CD4-positive, alpha-beta T cell treated with Interleukin-12 subunit alpha and Interleukin-12 subunit beta, for 1 hour (primary cell): ENCODE data around the gene PP2D1.
"Not testable (repeated sequence)": the region's sequence is repeated elsewhere in the genome, so short reads cannot be mapped to it uniquely, and the experiment has no call there.

Experiments used
- DNase-seq: peaks from one replicate; pipeline ENCODE4 v3.0.0-alpha.2; 2020

The PP2D1 gene

DNA sequence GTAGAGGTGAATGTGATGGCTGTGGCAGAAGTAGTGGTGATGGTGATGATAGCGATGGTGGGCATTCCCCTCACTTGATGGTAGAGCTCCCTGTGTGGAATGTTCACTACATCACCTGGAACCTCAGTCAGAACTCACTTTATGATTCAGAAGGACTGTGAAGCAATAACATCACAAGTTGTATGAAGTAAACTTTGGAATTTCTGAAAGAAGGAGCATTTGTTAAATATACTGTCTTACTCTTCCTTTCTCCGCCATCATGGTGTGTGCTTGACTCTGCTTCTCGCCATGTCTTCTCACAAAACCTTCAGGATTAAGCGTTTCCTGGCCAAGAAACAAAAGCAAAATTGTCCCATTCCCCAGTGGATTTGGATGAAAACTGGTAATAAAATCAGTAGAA, at the start of gene PP2D1:
Gene PP2D1 (minus strand): TSS at position 101 of the 400 bp plus-strand sequence. CDS start 192 bp downstream, outside the sequence.
- DNase-seq, result no peak

DNA sequence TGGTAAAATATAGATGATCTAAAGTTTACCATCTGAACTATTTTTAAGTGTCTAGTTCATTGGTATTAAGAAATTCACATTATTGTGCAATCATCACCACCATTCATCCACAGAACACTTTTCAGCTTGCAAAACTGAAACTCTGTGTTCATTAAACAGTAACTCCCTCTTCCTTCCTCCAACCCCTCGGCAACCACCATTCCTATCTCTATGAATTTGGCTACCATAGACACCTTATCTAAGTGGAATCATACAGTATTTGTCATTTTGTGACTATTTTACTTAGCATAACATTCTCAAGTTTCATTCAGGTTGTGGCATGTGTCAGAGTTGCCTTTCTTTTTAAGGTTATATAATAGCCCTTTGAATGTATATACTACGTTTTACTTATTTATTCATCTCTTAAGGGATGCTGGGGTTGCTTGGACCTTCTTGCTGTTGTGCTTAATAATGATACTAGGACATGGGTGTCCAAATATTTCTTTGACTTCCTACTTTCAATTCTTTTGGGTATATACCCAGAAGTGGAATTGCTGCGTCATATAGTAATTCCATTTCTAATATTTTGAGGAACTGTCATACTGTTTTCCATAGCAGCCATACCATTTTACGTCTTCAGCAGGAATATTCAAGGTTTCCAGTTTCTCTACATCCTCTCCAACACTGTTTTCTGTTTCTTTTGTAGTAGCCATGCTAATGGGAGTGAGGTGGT, 49.1 kb upstream of the PP2D1 start:
- no peak for DNase-seq

DNA sequence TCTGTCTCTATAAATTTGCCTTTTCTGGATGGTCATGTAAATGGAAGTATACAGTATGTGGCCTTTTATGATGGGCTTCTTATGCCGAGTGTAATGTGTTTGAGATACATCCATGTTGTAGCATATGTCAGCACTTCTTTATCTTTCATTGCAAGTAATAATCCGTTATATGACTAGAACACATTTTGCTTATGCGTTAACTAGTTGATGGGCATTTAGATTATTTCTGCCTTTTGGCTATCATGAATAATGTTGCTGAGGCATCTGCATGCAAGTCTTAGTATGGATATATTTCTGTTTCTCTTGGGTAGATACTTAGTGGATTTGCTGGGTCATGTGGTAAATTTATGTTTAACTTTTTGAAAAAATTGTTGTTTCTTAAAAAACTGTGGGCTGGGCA, 47.9 kb upstream of the PP2D1 start:
- no peak for DNase-seq

- DNase-seq, result no peak
Observed at GRCh38 chr3:20057612-20058180, 45.6 kb upstream of the PP2D1 start.

DNA sequence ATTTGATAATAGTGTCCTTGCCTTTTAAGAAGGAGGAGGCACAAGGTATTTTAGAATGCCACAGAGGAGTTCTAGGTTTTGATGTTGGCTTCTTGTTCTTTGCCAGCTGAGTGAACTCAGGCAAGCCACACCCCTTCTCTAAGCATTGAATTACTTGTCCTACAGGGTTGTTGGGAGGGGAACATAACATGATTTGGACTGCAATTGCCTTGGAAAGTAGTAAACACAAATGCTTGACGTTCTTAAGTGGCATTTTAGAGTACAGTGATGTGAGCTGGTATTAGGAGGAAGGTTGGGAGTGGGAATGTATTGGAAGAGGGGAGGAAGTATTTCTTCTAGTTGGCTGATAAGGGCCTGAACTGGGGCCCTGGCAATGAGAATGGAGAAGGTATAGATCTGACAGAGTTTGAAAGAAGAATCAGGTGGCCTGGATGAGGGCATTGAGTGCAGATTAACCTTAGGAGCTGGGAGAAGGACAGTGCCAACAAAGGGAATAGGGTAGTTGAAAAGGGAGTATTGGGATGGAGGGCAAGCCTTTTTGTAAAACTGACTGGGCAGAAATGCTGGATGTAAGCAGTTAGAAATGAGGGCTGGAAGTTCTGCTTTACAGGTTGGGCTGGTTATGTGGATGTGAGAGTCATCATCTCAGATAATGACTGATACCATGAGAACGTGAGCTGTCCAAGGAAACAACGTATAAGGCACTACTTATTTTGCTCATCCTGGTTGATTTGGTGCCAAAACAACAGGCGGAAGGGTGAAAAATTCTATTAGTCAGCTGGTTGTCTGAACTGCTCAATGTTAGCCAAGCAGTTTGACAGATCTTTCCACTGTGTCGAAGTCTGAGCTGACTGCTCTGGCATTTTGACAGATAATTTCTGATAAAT, 44.9 kb upstream of the PP2D1 start:
- no peak for DNase-seq

DNA sequence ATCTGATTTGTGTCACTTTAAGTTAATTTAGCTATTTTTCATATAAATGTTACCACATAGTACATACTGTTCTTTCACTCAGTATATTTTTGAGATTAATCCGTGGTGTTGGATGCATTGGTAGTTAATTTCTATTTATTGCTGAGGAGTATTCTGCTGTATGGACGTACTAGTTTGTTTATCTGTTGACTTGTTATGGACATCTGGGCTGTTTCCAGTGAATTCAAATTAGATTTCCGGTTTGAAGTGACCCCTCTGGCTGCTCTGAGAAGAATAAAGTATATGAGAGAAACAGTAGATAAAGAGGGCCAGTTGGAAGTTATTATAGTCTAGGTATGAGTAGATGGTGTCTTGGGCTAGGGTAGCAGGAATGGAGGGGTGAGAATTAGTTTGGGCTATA, 43.8 kb upstream of the PP2D1 start:
- DNase-seq, result no peak

DNA sequence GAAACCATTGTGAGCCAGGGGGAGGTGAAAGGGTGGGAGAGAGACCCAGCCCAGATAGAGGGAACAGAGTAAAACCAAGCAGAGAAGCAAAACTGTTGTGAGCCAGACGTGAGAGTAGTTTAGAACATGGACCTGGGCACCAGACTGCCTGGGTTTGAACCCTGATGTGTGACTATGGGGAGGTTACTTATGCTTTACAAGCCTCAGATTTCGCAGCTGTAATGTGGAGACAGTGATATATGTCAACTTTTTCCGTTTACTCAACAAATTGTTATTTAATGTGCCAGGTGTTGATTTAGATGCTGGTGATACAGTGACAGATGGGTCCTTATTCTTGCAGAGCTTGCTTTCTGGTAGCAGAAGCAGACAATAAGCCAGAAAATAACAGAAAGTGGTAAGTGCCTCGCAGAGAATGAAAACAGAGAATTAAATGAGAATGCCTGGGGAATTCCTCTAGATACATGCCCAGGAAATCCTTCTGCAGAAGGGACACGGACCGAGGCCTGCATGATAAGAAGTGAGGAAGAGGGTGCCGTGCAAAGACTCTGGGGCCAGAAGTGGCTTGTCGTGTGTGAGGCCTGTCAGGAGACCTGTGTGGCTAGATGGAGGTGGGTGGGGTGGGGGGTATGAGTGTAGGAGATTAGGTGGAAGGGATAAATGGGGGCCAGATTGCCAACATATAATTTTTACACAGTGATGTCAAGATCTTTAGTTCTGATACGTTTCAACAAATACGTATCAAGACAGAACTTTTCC, 43.1 kb upstream of the PP2D1 start:
- DNase-seq, result no peak

DNA sequence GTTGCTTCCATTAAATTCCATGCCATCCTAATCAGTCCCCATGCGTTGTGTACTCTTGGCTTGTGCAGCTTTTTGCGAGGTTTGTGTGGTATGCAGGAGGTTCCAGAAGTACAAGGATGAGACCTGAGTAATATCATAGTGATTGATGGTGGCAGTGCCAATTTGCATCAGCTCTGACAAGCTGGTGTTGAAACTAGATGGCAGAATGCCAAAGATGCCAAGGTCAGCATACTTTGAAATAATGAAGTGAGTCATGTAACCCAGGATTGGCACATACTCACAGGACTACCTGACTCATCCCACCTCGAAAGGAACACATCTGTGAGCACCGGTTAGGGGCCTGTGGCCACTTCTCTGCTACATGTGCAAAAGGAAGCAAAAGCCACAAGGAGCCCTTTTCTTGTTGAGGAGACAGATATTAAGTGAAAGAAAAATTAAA, 42.5 kb upstream of the PP2D1 start:
- peak; percentile 77 for DNase-seq

DNA sequence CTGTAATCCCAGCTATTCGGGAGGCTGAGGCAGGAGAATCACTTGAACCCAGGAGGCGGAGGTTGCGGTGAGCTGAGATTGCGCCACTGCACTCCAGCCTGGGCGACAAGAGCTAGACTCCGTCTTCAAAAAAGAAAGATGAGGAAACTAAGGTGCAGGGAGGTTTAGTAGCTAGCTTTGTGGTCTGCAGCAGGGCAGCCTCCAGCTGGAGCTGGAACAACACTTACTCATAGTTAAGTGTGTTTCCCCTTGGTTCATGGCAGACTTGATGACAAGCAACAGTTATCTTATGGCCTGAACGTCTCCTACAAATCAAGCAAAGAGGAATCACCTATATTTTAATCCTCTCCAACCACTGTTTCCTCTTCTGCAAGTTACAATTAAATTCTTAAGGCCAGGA, 40.8 kb upstream of the PP2D1 start:
- no peak for DNase-seq

GRCh38 chr3:20051123-20051806, 39.2 kb upstream of the PP2D1 start:
- no peak for DNase-seq

DNA sequence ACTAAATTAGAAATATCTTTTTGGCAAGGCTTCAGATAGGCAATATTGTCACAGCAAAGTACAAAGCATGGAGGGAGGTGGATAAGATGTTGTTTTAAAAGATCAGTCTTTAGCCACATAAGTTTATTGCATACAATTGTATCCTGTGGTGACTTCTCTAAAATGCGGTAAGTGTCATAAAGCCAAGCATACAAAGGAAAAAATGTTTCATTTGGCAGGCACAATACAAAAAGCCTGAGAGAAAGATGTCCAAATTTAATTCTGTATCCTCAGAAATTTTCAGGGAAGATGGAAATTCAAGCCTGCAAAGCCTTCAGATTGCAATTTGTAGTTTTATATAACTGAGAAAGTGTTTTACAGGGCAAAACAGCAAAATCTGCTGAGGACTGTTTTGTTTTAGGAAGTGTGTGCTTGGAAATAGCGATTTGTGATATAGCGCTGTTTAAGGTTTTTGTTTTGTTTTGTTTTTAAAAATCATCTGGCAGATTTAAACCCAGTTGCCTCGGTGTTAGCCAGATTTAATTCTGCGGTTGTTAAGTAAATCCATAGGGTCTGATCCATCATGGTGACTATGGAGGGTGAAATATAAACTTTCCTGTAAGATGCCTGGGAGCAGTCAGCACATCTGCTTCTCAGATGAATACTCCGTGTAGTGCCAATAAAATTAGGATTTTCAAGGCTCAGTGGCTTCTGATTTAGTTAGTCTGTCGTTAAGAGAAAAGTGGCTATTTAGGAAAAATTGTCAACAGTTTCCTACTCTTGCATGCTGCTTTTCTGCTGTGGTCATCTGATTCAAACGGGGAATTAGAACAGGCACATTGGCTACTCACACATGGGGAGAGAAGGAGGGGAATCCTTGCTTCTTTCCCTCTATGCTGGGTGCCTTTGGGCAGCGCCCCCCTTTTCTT, 36.2 kb upstream of the PP2D1 start:
- no peak for DNase-seq

DNA sequence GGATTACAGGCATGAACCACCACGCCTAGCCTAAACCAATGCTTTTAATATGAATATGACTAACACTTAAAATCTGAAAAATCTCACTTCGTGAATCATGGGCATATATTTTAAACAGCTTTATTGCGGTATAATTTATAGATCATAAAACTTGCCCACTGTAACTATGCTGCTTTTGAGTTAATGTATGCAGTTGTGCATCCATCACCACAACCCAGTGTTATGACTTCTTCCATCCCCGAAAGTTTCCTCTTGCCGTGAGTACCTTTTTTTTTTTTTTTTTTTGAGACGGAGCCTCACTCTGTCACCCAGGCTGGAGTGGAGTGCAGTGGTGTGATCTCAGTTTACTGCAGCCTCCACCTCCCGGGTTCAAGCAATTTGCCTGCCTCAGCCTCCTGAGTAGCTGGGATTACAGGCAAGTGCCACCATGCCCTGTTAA, 35.3 kb upstream of the PP2D1 start:
- no peak for DNase-seq

GRCh38 chr3:20046556-20046955, 34.5 kb upstream of the PP2D1 start:
- no peak for DNase-seq

- not testable (repeated sequence) for DNase-seq
Observed at GRCh38 chr3:20045141-20045540, 33.1 kb upstream of the PP2D1 start.

- DNase-seq, result no peak
Observed at GRCh38 chr3:20043825-20044224, 31.8 kb upstream of the PP2D1 start.

GRCh38 chr3:20043396-20043795, 31.3 kb upstream of the PP2D1 start:
- DNase-seq, result peak; percentile 63

GRCh38 chr3:20042331-20042730, 30.3 kb upstream of the PP2D1 start:
- no peak for DNase-seq

- DNase-seq, result peak; percentile 74
Observed at GRCh38 chr3:20041197-20041780, 29.2 kb upstream of the PP2D1 start.

GRCh38 chr3:20040548-20041196, 28.6 kb upstream of the PP2D1 start:
- peak; percentile 71 for DNase-seq
